Measurements from ENCODE around the gene SLC6A3. TPM values are rescaled to one million over a fixed set of nuclear protein-coding genes. Genes with fewer than 3 reads are reported as not detected.

SLC6A3 gene
- total RNA-seq, 1 donor from 2014 or later, result not detected

- Mint-ChIP-seq H3K4me3 (ENCODE audit: unreplicated experiment) (no peak overlapping the region), H3K27me3 (ENCODE audit: unreplicated experiment) (peaks cover 27% of the 10 kb centered on the region), H3K4me1 (ENCODE audit: unreplicated experiment) (peaks cover 9% of the 10 kb centered on the region), H3K27ac (ENCODE audit: unreplicated experiment) (no peak overlapping the region), H3K36me3 (ENCODE audit: unreplicated experiment) (no peaks in the 10 kb centered on the region), H3K9me3 (ENCODE audit: unreplicated experiment) (peaks cover 6% of the 10 kb centered on the region)
- DNase-seq (ENCODE audit: extremely low spot score, unreplicated experiment), result no peak
- TF ChIP-seq CTCF (IDR thresholded peaks at IDR 0.05), result no peak
Measured at GRCh38 chr5:1382248-1382700, 63.0 kb downstream of the SLC6A3 start.

- Mint-ChIP-seq H3K27me3 (ENCODE audit: unreplicated experiment) (peaks cover 21% of the 10 kb centered on the region), H3K4me3 (ENCODE audit: unreplicated experiment) (no peak overlapping the region), H3K27ac (ENCODE audit: unreplicated experiment) (no peak overlapping the region), H3K4me1 (ENCODE audit: unreplicated experiment) (peaks cover 7% of the 10 kb centered on the region), H3K36me3 (ENCODE audit: unreplicated experiment) (no peaks in the 10 kb centered on the region), H3K9me3 (ENCODE audit: unreplicated experiment) (peaks cover 6% of the 10 kb centered on the region)
- TF ChIP-seq CTCF (IDR thresholded peaks at IDR 0.05), result no peak
- no peak for DNase-seq (ENCODE audit: extremely low spot score, unreplicated experiment)
Measured at GRCh38 chr5:1381370-1382247, 63.6 kb downstream of the SLC6A3 start.

- no peak for DNase-seq (ENCODE audit: extremely low spot score, unreplicated experiment)
- Mint-ChIP-seq H3K27me3 (ENCODE audit: unreplicated experiment) (peaks cover 18% of the 10 kb centered on the region), H3K4me3 (ENCODE audit: unreplicated experiment) (no peak overlapping the region), H3K36me3 (ENCODE audit: unreplicated experiment) (no peaks in the 10 kb centered on the region), H3K4me1 (ENCODE audit: unreplicated experiment) (peaks cover 3% of the 10 kb centered on the region), H3K27ac (ENCODE audit: unreplicated experiment) (no peak overlapping the region), H3K9me3 (ENCODE audit: unreplicated experiment) (peaks cover 6% of the 10 kb centered on the region)
- TF ChIP-seq CTCF (IDR thresholded peaks at IDR 0.05), result no peak
Measured at GRCh38 chr5:1380910-1381309, 64.3 kb downstream of the SLC6A3 start.

GRCh38 chr5:1380011-1380817 lies 65.0 kb downstream of the SLC6A3 start:
- Mint-ChIP-seq H3K36me3 (ENCODE audit: unreplicated experiment) (no peaks in the 10 kb centered on the region), H3K27ac (ENCODE audit: unreplicated experiment) (no peak overlapping the region), H3K4me1 (ENCODE audit: unreplicated experiment) (no peaks in the 10 kb centered on the region), H3K4me3 (ENCODE audit: unreplicated experiment) (no peak overlapping the region), H3K27me3 (ENCODE audit: unreplicated experiment) (peaks cover 18% of the 10 kb centered on the region), H3K9me3 (ENCODE audit: unreplicated experiment) (peaks cover 6% of the 10 kb centered on the region)
- DNase-seq (ENCODE audit: extremely low spot score, unreplicated experiment), result no peak
- TF ChIP-seq CTCF (IDR thresholded peaks at IDR 0.05), result peak; percentile 65
